ENCODE results near the gene TMEM200A.

TMEM200A gene

DNA sequence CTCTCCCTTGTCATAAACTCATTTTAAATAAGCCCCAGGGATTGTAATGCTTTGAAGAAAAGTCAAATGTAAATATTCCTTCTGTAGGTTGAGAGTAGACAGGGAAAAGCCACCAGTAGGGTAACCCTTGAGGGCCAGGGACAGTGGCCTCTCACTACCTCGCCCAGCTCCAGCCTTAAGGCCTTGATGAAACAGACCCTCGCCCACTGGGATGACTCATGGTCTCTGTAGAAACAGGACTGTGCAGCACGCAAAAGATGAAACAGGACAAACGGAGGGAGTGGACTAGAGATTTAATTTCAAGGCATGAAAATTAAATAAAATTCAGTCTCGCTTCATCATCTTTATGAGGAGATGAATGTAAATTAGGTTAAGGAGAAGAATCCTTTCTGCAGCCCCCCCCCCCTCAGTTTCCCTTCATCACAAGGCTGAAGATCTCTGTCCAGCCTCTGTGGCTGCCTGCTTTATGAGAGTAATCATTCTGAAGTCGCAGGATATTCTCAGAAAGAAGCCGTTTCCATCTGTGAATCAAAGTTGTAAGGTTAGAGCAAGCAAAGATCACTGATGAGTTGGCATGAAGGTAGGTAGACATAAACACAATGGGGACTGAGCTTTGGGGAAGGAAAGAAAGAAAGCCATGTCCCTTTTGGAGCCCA, 60.4 kb downstream of the TMEM200A start:
- DNase-seq = no peak

DNA sequence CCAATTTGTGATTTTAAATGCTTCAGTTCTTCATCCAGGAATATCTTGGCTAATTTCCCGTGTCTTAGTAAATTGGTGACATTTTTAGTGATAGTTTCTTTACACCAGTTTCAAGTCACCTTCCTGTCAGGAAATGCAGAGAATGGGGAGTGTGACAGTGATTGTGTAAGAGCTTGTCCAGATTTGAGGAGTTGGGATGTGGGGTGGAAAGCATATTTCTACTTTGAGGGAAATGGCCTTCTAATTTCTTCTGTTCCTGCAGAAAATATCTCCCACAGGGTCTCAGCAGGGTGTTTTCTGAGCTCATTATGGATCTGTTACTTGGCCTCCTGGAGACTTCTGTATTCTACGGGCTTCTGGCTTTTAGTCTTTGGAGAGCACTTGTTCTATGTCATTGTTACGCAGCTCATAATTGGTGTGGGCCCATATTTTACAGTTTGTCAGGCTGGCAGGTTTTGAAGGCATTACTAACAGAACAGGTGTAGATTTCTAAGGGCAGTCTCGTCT, 65.6 kb downstream of the TMEM200A start:
- no peak for DNase-seq

DNA sequence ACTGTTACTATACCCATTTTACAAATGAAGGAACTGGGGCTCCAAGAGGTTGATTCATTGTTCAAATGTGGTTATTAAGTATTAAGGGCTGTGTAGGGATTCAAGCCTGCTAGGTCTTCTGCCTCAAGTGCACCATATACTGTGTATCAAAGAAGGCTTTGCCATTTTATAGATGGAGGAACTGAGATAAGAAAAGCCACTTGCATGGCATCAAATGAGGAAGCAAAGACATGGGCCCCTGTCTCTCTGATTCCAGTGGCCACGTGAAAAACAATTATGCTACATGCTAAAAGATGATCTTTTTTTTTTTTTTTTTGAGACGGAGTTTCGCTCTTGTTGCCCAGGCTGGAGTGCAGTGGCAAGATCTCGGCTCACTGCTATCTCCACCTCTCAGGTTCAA, 67.0 kb downstream of the TMEM200A start:
- DNase-seq = no peak

GRCh38 chr6:130434174-130434873, 68.5 kb downstream of the TMEM200A start:
- DNase-seq = no peak

- DNase-seq = no peak
Measured at GRCh38 chr6:130435181-130435580, 69.4 kb downstream of the TMEM200A start.

GRCh38 chr6:130437961-130438360, 72.1 kb downstream of the TMEM200A start:
- no peak for DNase-seq

- no peak for DNase-seq
Measured at GRCh38 chr6:130447374-130447773, 81.6 kb downstream of the TMEM200A start.

DNA sequence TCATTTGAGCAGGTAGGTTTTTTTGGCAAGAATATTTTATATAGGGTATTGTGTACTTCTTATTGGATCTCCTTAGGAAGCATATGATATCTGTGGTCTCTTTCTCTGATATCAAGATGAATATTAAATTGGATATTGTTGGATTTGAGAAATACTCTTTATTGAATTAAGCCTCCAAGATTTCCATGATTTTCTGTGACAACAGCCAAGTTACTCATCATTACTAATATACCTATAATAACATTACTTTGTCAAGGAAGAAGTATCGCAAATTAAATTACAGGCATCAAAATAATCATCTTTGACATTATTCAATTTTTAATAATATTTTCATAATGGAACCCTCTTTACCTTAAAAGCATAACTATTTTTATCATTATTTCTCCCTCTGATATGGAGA, 86.5 kb downstream of the TMEM200A start:
- no peak for DNase-seq

DNA sequence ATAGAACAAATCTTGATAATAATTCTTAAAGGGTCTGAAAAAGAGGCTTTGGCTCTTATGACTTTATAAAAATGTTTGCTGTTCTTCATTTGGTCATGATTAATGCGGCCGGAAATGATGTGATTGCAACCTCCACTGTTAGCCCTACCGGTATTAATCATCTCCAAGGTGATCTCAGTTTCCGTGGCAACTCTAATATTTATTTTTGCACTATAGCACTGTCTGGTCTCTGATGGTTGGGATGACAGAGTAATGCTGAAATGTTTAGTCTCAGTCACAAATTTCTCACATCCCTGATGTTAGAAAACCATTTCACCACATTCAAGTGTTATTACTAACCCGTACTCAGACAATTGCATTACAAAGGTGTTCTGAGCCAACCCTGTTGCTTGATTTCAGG, 87.4 kb downstream of the TMEM200A start:
- DNase-seq = no peak

- no peak for DNase-seq
Measured at GRCh38 chr6:130457605-130458004, 91.8 kb downstream of the TMEM200A start.

DNA sequence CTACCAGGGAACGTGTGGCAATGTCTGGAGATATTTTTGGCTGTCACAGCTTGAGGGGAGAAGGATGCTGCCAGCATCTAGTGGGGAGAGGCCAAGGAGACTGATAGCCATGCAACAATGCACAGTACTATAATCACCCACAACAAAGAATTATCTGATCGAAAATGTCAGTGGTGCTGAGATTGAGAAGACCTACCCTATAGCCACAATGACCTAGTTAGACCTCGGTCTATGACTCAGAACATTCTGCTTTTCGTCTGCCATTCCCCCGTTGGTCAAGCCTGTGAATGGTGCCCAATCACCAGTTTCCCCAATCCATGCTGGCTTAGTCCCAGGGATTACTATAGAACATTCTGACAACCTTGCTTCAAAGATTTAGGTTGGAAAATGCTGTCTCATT, 93.5 kb downstream of the TMEM200A start:
- DNase-seq = no peak

GRCh38 chr6:130460934-130461333, 95.1 kb downstream of the TMEM200A start:
- DNase-seq = no peak

DNA sequence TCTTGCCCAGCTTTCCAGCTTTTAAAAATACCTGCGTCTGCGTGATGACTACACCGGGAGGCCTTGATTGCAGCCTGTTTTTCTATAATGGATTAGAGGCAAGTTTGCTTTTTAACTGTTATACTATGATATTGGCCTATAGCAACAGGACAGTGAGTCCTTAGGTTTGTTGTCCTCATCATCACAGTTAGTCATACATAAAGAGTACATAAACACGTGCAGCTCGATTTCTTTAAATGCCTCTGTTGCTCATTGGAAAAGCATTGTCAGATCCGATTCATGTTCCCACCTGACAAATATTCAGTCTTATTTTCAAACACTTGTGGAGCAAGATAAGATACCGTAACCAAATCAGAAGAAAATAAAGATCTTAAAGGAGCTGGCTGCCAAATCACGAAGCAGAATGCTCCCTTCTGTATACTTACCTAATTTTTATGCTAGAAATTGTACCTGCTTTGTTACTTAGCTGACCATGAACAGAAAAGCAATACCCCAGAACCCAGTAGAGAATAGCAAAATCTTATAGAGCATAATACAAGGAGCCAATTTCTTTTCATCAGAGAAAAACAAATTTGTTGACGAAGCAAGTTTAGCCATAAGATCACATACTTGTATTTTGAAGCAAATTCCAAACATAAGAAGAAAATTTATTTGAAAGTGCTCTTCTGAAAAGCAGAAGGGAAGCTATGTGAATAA, 100.4 kb downstream of the TMEM200A start:
- DNase-seq = no peak

GRCh38 chr6:130466748-130467061, 100.9 kb downstream of the TMEM200A start:
- no peak for DNase-seq

DNA sequence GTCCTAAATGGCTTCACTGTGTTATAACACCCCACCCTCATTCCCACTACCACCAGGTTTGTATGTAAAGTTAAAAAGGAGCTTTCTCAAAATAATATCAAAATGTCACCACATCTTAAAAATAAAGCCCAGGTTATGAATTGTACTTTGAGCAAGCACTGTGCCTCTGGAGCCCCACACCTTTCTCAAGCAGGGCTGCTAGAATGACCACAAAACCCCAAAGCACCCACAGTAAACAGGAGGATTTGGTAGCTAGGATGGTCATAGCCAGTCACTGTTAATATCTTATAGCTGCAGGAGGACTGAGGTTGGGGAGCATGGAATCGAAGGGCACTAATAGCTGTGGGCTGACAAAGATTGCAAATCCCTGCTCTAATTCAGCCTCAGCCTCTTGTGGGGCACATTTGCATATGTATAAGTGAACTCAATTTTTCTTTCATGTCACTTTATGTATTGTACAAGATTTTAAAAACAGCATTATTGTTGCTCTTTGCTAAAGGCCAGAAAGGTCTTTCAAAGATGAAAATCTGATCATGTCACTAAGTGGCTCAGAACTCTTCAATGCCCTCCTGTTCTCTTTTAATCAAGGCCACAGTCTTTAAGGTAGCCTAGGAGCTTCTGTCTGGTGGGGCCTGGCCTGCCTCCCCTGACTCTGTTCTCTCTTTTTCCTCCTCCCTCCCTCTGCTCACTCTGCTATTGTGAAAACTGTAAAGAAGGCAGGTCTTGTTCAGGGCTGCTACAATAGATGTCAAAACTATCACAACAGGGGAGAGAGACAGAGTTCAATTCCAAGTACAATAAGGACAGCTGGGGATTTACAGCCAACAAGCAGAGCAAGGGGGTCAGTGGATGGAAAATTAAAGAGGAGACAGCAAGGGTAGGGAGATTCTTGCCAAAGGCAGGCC, 101.6 kb downstream of the TMEM200A start:
- no peak for DNase-seq

- no peak for DNase-seq
Measured at GRCh38 chr6:130470766-130471165, 104.9 kb downstream of the TMEM200A start.

DNA sequence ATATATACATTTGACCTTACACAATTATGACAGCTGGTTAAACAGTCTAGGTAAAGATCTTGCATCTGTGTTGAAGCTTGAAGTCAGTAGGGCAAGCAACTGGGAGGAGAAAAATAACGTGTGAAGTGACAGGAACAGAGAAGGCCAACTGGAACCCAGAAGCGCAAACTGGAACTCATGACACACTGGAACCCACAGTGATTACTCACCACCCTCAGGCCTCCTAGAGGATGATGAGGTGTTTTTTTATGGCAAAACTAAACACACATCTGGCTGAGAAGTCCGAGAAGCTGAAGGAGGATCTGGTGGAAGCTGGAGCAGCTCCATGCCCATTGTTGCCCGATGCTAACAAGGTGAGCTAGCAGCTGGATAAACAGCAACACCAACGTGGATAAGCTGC, 108.1 kb downstream of the TMEM200A start:
- DNase-seq = no peak

GRCh38 chr6:130482645-130483390, 117.0 kb downstream of the TMEM200A start:
- no peak for DNase-seq

DNA sequence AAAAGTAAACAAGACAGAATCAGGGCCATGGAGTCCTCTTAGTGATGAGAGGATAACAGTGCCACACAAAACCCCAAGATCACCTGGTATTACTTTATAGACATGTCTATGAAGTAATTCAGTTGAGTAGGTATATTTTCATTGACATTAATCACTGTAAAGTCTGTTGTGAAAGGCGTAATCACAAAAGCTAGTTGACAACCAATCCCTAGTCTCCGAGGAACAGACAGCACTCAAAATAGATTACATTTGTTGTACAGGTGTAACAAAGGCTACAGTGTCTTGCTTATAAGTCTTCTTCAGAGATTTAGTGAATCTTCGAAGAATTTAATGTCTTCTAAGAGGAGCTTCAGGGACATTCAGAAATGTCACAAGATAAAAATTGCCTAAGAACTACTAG, 120.1 kb downstream of the TMEM200A start:
- no peak for DNase-seq

DNA sequence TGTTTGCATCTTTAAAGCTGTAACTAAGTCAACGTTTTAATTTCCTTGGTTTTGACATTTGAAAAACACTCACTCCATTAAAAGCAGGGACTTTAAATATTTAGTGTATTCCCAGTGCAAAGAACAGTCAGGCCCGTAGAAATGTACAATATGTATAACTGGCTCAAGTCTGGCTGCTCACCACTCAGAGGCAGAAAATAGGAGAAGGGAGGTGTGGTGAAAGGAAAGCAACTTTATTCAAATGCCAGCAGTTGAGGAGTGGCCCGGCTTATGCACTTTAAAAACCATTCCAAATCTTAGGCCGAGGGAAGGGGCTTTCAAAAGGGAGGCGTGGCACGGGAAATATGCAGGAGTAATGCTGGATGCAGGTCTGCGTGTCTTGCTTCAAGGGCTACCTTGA, 120.6 kb downstream of the TMEM200A start:
- no peak for DNase-seq

DNA sequence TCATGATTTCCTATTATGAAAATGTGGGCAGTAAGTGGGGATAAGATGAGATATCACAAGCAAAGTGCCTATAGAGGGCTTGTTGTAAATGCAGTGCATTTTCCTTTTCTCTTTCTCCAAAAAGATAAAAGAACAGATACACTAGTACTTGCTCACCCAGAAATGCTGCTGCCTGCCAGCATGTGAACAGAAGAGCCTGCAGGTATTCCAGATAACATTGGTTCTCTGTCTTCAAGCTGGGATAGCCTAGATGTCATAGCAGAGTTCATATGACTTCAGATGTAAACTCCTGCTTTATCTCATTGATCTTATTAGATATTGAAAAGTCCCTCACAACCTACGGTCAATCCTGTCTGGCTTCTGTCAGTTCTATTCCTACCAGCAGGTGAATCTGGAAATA, 123.7 kb downstream of the TMEM200A start:
- no peak for DNase-seq

Data from NCI-H1048 (cell line).